Stomach smooth muscle (tissue), 2 donors: ENCODE data around the gene PXDN.
"Not testable (repeated sequence)": the region's sequence is repeated elsewhere in the genome, so short reads cannot be mapped to it uniquely, and the experiment has no call there.

Experiments used
- H3K27ac ChIP-seq: one replicate; pipeline ENCODE4 v1.7.0; 2013; ENCODE audit warnings: mild to moderate bottlenecking, low read length, inconsistent platforms
- H3K27me3 ChIP-seq, 2 donors: one replicate each; pipeline ENCODE4 v1.7.0; 2013; ENCODE audit warnings: low read length in 2 of 2; ENCODE audit not compliant: insufficient read depth in 2 of 2, control insufficient read depth in 1 of 2
- H3K36me3 ChIP-seq, 2 donors: one replicate each; pipeline ENCODE4 v1.7.0; 2013; ENCODE audit warnings: low read length in 2 of 2; ENCODE audit not compliant: control insufficient read depth in 2 of 2, insufficient read depth in 2 of 2
- H3K4me1 ChIP-seq: one replicate; pipeline ENCODE4 v1.7.0; 2013; ENCODE audit warnings: low read length; ENCODE audit not compliant: control insufficient read depth, insufficient read depth
- H3K4me3 ChIP-seq, 2 donors: one replicate each; pipeline ENCODE4 v1.7.0; 2013; ENCODE audit warnings: low read length in 2 of 2
- H3K9ac ChIP-seq, 2 donors: one replicate each; pipeline ENCODE4 v1.7.0; 2013; ENCODE audit warnings: low read length in 2 of 2, mild to moderate bottlenecking in 1 of 2
- H3K9me3 ChIP-seq, 2 donors: one replicate each; pipeline ENCODE4 v1.7.0; 2013; ENCODE audit warnings: low read length in 2 of 2; ENCODE audit not compliant: control insufficient read depth in 2 of 2
- donor health status: healthy.
- donor health status: Pancreatic carcinoma.

Gene PXDN

DNA sequence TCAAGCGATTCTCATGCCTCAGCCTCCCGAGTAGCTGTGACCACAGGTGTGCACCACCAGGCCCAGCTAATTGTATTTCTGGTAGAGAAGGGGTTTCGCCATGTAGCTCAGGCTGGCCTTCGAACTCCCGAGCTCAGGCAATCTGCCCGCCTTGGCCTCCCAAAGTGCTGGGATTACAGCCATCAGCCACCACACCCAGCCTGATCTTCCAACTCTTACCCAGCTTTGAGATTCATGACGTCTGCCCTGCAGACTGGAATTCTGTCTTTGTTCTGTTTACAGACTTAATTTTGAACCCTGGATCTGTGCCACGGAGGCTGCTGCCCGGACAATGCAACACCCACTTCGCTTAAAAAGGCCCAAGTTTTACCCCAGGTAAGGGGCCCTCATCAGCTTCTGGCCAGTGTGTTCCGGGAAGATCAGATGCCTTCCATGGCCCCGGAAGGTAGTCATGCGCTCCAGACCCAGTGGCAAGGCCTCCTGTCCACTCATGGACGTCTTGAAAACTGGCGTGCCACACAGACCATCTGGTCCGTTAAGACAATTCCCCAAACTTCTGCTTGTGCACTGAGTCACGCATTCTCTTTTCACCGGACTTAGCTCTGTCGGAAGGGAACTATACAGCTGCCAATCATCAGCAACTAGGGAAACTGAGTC lies 5.5 kb downstream of the PXDN start:
- no peaks in the 10 kb centered on the region for H3K36me3 ChIP-seq
- H3K27ac ChIP-seq, result peak overlapping the region; percentile 76
- H3K9ac ChIP-seq, result no peak overlapping the region
- H3K27me3 ChIP-seq, result no peaks in the 10 kb centered on the region
- H3K4me3 ChIP-seq, result no peak overlapping the region
- H3K9me3 ChIP-seq, result no peaks in the 10 kb centered on the region
- peaks cover 46% of the 10 kb centered on the region for H3K4me1 ChIP-seq

DNA sequence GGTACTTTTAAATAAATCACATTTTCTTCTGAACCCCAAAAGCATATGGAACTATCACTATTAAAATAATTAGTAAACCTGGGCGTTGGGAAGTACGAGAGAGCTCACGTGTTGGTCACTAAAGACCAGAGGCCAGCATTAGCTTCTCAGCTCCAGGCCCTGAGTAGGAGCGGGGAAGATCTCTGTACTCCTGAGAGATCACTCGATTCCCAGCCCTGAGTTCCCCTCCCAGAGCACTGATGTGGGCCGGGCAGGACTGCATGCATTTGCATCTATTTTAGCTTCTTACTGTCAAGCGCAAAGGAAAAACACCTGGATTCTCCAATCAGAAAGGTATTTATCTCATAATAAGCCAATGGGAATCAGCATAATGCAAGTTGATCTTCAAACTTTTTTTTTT lies 6.2 kb downstream of the PXDN start:
- H3K9ac ChIP-seq, result no peak overlapping the region
- H3K27ac ChIP-seq, result peak overlapping the region; percentile 76
- no peaks in the 10 kb centered on the region for H3K27me3 ChIP-seq
- H3K9me3 ChIP-seq, result no peaks in the 10 kb centered on the region
- H3K4me3 ChIP-seq, result no peak overlapping the region
- peaks cover 46% of the 10 kb centered on the region for H3K4me1 ChIP-seq
- no peaks in the 10 kb centered on the region for H3K36me3 ChIP-seq

DNA sequence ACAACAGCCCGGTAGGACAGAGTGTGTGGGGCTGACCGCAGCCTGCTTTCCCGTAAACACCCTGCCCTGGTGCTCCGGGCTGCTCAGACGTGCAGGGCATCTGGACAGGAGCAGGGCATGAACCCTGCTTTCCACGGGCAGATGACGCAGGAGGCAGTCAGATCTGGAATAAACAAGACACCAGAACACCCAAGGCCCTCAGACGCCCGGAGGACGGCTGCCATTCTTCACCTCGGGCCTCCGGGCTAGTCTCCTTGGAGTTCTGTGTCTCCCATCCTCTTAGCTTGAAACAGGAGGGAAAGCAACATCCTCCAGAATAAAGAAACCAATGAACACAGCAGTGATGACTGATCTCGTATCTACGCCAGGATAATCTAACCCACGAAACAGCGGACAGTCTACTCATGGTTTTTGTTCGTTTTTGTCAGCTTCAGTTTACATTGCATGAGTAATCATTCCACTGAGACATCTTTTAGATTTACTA lies 7.3 kb downstream of the PXDN start:
- peak overlapping the region; percentile 76 for H3K27ac ChIP-seq
- peak overlapping the region in 1 of 2 donors; percentile 49 for H3K4me3 ChIP-seq
- peak overlapping the region in 1 of 2 donors; percentile 47 for H3K9ac ChIP-seq
- H3K9me3 ChIP-seq, result no peaks in the 10 kb centered on the region
- peaks cover 44% of the 10 kb centered on the region for H3K4me1 ChIP-seq
- no peaks in the 10 kb centered on the region for H3K36me3 ChIP-seq
- no peaks in the 10 kb centered on the region for H3K27me3 ChIP-seq

DNA sequence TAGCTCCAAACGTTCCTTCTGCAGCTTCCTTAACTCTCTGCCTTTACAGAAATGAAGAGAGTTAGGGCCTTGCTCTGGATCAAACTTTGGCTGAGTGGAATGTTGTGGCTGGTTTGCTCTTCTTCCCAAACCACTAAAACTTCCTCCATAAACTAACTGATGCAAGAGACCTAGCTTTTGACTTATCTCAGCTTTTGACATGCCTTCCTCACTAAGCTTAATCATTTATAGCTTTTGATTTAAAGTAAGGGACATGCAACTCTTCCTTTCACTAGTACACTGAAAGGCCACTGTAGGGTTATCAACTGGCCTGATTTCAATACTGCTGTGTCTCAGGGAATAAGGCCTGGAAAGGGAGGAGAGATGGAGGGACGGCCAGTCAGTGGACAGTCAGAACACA lies 8.3 kb downstream of the PXDN start:
- Histone ChIP-seq H3K4me3 (no peak overlapping the region), H3K9me3 (no peaks in the 10 kb centered on the region), H3K36me3 (no peaks in the 10 kb centered on the region), H3K9ac (no peak overlapping the region), H3K4me1 (peaks cover 48% of the 10 kb centered on the region), H3K27ac (peak overlapping the region; percentile 76), H3K27me3 (no peaks in the 10 kb centered on the region)

DNA sequence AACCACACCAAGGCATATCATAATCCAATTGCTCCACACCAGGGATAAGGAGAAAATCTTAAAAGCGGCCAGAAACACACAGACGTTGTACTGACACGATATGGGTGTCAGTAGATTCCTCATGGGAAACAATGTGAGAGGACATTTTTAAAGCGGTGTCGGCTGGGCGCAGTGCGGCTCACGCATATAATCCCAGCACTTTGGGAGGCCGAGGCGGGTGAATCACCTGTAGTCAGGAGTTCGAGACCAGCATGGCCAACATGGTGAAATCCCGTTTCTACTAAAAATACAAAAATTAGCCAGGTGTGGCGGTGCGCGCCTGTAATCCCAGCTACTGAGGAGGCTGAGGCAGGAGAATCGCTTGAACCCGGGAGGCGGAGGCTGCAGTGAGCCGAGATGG lies 11.0 kb downstream of the PXDN start:
- H3K9me3 ChIP-seq, H3K36me3 ChIP-seq, H3K27me3 ChIP-seq, H3K4me3 ChIP-seq, H3K9ac ChIP-seq, H3K27ac ChIP-seq: not testable (repeated sequence)
- peaks cover 52% of the 10 kb centered on the region for H3K4me1 ChIP-seq

DNA sequence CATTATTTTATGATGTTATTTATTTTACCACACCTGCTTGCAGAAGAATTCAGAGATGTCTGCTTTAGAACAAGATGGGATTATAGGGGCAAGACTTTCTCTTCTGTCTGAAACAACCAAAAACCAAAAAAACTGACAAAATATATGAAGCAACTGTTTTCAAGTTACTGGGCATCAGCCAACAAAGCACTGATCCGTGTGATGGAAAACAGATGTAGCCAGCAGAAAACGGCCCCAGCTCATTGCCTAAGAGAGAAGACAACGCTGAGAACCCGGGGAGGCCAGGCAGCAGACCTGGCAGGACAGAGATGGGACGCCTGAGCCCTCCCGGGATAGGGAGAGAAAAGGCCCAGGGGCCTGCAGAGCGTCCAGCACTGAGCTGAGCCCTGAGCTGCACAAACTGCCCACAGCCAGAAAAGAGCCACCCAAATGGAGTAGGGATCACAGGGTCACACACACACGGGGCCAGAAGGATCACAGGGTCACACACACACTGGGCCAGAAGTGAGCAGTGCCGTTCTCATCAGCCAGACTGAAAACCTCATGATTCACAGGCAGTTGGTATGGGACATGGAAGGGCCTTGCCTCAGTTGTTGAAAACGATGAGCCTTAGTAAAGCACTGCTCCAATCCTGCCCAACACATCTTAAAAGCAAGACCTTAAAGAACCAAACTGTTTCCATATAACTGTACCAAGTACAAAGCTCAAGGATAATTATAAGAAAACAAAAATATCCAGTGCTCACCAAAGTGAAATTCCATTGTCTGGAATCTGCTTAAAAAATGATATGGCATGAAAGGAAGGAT lies 12.1 kb downstream of the PXDN start:
- Histone ChIP-seq H3K4me3 (peak overlapping the region; percentile 36 to 47), H3K9ac (peak overlapping the region; percentile 34 to 43), H3K27ac (peak overlapping the region; percentile 89), H3K36me3 (no peaks in the 10 kb centered on the region), H3K27me3 (no peaks in the 10 kb centered on the region), H3K9me3 (no peaks in the 10 kb centered on the region), H3K4me1 (peaks cover 64% of the 10 kb centered on the region)

DNA sequence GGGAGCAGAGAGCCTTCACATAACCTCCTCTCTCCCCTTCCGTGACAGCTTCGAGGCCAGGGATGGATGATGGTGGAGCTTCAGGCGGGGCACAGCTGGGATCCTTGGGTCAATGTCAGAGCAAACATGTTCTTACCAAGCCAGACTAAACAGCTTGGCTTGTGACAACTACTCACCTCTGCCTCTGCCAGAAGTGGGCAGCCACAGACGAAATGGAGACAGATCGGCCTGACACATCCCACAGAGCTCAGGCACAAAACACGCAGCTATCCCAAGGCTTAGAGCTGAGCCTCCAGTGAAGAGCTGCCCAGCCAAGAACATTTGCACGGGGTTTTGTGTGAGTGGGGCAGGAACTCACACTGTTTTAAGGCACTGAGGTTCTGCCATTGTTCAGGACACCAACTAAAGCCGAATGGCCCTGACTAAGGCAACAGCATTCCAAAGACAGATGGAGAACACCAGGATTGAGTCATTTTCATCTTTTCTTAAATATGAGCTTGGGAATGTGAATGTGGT lies 12.8 kb downstream of the PXDN start:
- Histone ChIP-seq H3K27ac (peak overlapping the region; percentile 89), H3K4me3 (peak overlapping the region in 1 of 2 donors; percentile 47), H3K36me3 (no peaks in the 10 kb centered on the region), H3K27me3 (no peaks in the 10 kb centered on the region), H3K9me3 (no peaks in the 10 kb centered on the region), H3K4me1 (peaks cover 58% of the 10 kb centered on the region), H3K9ac (peak overlapping the region in 1 of 2 donors; percentile 42)

DNA sequence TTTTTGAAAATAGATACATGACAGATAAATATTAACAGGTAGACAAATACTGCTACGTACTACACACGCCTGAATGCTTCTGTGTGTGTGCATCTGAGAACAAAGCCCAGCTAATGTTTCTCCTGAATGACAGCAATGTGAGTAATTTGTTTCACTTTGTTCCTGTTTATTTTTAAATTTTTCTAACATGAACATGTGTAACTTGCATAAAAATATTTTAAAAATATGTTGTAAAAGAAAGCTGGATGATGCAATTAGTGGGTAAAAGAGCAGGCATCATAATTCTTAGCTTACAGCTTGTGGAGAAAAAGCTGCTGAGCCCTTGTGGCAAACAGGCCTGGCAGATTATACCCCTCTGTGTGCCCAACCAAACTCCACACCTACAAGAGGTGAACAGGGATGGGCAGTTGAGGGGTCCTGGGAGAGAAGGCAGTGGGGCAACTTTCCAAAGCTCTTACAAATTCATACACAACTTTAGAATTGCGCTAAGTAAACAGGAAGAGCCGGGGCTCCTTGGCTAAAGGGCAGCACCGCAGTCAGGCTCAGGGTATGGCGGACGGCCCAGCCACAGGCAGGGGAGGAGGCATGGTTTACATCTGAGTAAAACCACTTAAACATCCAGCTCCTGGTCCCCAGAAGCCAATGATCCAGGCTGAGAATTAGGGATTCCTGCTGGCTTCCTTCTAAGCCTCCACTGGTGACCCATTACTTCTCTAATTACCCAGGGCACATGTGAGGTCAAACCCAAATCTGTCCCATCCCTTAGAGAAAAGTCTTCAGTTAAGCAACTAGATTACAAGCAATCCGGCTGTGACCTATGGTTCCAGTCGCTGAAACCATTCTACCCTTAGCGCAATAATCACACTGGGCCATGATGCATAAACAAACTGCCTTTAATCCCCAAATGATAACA lies 14.0 kb downstream of the PXDN start:
- peak overlapping the region; percentile 47 to 58 for H3K9ac ChIP-seq
- H3K27ac ChIP-seq, result peak overlapping the region; percentile 89
- H3K9me3 ChIP-seq, result no peaks in the 10 kb centered on the region
- H3K36me3 ChIP-seq, result no peaks in the 10 kb centered on the region
- H3K4me3 ChIP-seq, result peak overlapping the region; percentile 2 to 47
- H3K27me3 ChIP-seq, result no peaks in the 10 kb centered on the region
- peaks cover 54% of the 10 kb centered on the region for H3K4me1 ChIP-seq

DNA sequence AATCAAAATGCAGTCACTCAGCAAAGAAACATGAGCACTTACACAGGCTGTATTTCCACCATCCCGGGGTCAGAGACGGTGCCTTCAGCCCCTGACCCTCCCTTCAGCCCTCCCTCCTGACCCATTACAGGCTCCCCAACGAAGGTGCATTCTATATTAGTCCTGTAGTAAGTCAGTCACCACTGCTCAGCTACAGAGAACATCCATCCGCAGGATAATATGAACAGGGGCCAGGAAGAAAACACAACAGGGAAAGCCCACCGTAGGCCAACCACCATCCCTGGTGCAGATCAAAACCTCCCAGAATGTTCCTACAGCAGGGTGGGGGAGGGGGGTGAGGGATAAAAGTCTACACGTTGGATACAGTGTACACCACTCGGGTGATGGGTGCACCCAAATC lies 15.1 kb downstream of the PXDN start:
- H3K27me3 ChIP-seq, result no peaks in the 10 kb centered on the region
- H3K36me3 ChIP-seq, result no peaks in the 10 kb centered on the region
- peaks cover 54% of the 10 kb centered on the region for H3K4me1 ChIP-seq
- H3K9me3 ChIP-seq, result no peaks in the 10 kb centered on the region
- H3K27ac ChIP-seq, result peak overlapping the region; percentile 89
- H3K9ac ChIP-seq, result peak overlapping the region; percentile 58 to 60
- peak overlapping the region in 1 of 2 donors; percentile 57 for H3K4me3 ChIP-seq

DNA sequence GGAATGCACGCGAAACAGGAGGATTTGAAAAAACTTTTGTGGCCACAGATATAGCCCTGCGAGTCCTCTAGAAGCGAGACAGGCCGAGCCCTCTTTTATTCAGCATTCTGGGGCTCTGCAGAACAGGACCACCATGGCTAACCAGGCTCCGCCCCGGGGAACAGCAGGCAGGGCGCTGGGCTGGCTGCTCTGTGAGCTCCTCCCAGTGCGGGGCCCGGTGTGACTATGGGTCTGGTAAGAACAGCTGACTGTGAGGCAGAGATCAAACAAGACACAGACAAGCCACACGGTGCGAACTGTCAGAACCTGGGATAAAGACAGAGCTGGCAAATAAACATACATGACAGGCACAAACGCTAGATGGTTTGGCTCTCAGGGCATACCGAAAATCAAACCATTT lies 15.5 kb downstream of the PXDN start:
- peak overlapping the region; percentile 89 for H3K27ac ChIP-seq

More for the DNA sequence above, 15.5 kb downstream of the PXDN start:
- Histone ChIP-seq H3K4me3 (peak overlapping the region in 1 of 2 donors; percentile 57), H3K27me3 (no peaks in the 10 kb centered on the region), H3K9me3 (no peaks in the 10 kb centered on the region), H3K9ac (peak overlapping the region; percentile 58 to 60), H3K36me3 (no peaks in the 10 kb centered on the region), H3K4me1 (peaks cover 54% of the 10 kb centered on the region)
